ENCODE measurements around the gene SMARCE1.

SMARCE1 gene

GRCh38 chr17:40577611-40578065 lies 70.0 kb downstream of the SMARCE1 start:
- DNase-seq, result no peak

GRCh38 chr17:40576113-40576740 lies 71.4 kb downstream of the SMARCE1 start:
- DNase-seq, result no peak
